A673 (cell line): ENCODE results near the gene MLST8. TPM values are rescaled to one million over a fixed set of nuclear protein-coding genes. Genes with fewer than 3 reads are reported as not detected.

Source experiments
- BruUV-seq: library from RNA; stranded (reverse); fragments of 400-500 nt; replicated peaks from 2 replicates; lab custom pipeline; 2021; lab: Mats Ljungman, UMichigan
- CTCF ChIA-PET: fragments of 300-600 bp; sonication (Branson Sonifier 250); formaldehyde crosslinking; loops from one replicate; lab custom pipeline; 2022; ENCODE audit warnings: antibody characterized with exemption; lab: Charles Lee
- POLR2A ChIA-PET: fragments of 300-600 bp; sonication (Branson Sonifier 250); formaldehyde crosslinking; loops from one replicate; lab custom pipeline; 2022; ENCODE audit warnings: antibody characterized with exemption; ENCODE audit not compliant: low non-redundant PET; lab: Charles Lee
- DNase-seq: peaks from one replicate; pipeline ENCODE4 v3.0.0-alpha.2; 2015; ENCODE audit warnings: low spot score
- H3K27ac ChIP-seq: fragments of 200-600 bp; sonication (generic); 2 replicates; pipeline ENCODE4 v1.5.1; 2016; ENCODE audit warnings: mixed run types, low read depth, mild to moderate bottlenecking, mixed read lengths, antibody characterized with exemption, low read length; ENCODE audit not compliant: poor library complexity, severe bottlenecking
- H3K27me3 ChIP-seq: fragments of 200-600 bp; sonication (generic); replicated peaks from 2 replicates; pipeline ENCODE4 v1.6.1; 2017; ENCODE audit warnings: mixed run types, low read depth, mild to moderate bottlenecking, mixed read lengths, antibody characterized with exemption, low read length; ENCODE audit not compliant: insufficient read depth, poor library complexity
- H3K36me3 ChIP-seq: fragments of 200-600 bp; sonication (generic); 2 replicates; pipeline ENCODE4 v1.6.1; 2016; ENCODE audit warnings: mixed run types, mild to moderate bottlenecking, mixed read lengths, antibody characterized with exemption, low read length; ENCODE audit not compliant: insufficient read depth, poor library complexity, severe bottlenecking
- H3K4me1 ChIP-seq: fragments of 200-600 bp; sonication (generic); 2 replicates; pipeline ENCODE4 v1.6.1; 2017; ENCODE audit warnings: mixed run types, mild to moderate bottlenecking, mixed read lengths, antibody characterized with exemption, low read length; ENCODE audit not compliant: insufficient read depth, poor library complexity, severe bottlenecking
- H3K4me3 ChIP-seq: fragments of 200-600 bp; sonication (generic); 2 replicates; pipeline ENCODE4 v1.5.1; 2016; ENCODE audit warnings: low read depth, mixed run types, mild to moderate bottlenecking, mixed read lengths, low read length; ENCODE audit not compliant: poor library complexity, severe bottlenecking
- H3K9me3 ChIP-seq: fragments of 200-600 bp; sonication (generic); 2 replicates; pipeline ENCODE4 v1.6.1; 2016; ENCODE audit warnings: mixed run types, low read depth, mild to moderate bottlenecking, mixed read lengths, antibody characterized with exemption, low read length; ENCODE audit not compliant: poor library complexity, severe bottlenecking
- EZH2 ChIP-seq: fragments of 200-600 bp; sonication (generic); IDR thresholded peaks from 2 replicates; pipeline ENCODE4 v1.6.1; 2017; ENCODE audit warnings: borderline replicate concordance, low read depth, mild to moderate bottlenecking, mixed read lengths, antibody characterized with exemption, low read length; ENCODE audit not compliant: poor library complexity, severe bottlenecking
- intact Hi-C: fragments of 100-400 bp; cut with micrococcal nuclease; formaldehyde crosslinking; loops from one replicate; pipeline ENCODE4 v1.10.0; 2022; ENCODE audit not compliant: unreplicated experiment
- total RNA-seq: library from RNA; stranded (reverse); gene quantifications from 2 replicates; pipeline ENCODE4 v1.2.3, GENCODE V29; 2021
- TF ChIP-seq, protein P1 (sequence below): fragments of 300-800, 200-600 bp; sonication (generic); conservative IDR thresholded peaks from 2 replicates; pipeline ENCODE4 v1.5.1; 2017; ENCODE audit warnings: low read depth, mild to moderate bottlenecking, antibody characterized with exemption, low read length, moderate library complexity, mixed read lengths

The MLST8 gene
- total RNA-seq, 1 experiment from 2014 or later = 58.3 TPM

DNA sequence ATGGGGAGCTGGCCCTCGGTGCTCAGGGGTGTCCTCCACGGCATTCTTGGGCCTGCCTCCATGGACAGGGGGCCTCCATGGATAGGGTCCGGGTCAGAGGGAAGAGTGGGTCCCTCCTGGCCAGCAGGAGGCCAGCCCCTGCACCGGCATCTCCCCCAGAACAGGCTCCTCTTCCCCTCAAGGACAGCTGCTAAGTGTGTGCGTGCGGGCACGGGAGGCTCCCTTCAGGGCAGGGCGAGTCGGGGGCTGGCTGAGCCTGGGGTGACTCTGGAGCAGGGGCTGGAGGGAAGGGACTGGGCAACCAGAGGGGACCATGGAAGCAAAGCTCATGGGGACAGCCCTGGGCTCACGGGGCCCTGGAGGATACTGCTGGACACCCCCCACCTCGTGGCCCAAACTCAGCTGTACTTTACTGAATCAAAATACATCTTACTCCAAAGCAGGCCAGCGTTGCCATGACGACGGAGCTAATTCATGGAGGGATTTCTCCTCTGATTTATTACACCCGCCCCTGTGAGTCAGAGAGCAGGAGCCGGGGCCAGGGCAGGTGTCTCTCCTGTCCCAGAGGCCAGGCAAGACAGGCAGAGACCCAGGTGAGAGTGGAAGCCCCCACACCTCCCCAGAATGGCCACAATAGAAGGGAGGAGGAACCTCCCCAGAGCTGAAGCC lies 11.0 kb upstream of the MLST8 start:
- POLR2A ChIA-PET = interaction anchor here (0.5 kb wide), 2 partner anchors 47 to 318 kb away, joined by 4 read pairs; no protein-coding TSS in a partner anchor
- intact Hi-C loops = no loop called here
- Histone ChIP-seq H3K36me3 (no peaks in the 10 kb centered on the region), H3K4me1 (peaks cover 7% of the 10 kb centered on the region), H3K27me3 (peaks cover 26% of the 10 kb centered on the region), H3K4me3 (no peak overlapping the region), H3K9me3 (no peaks in the 10 kb centered on the region), H3K27ac (no peak overlapping the region)
- TF ChIP-seq, protein P1, sequence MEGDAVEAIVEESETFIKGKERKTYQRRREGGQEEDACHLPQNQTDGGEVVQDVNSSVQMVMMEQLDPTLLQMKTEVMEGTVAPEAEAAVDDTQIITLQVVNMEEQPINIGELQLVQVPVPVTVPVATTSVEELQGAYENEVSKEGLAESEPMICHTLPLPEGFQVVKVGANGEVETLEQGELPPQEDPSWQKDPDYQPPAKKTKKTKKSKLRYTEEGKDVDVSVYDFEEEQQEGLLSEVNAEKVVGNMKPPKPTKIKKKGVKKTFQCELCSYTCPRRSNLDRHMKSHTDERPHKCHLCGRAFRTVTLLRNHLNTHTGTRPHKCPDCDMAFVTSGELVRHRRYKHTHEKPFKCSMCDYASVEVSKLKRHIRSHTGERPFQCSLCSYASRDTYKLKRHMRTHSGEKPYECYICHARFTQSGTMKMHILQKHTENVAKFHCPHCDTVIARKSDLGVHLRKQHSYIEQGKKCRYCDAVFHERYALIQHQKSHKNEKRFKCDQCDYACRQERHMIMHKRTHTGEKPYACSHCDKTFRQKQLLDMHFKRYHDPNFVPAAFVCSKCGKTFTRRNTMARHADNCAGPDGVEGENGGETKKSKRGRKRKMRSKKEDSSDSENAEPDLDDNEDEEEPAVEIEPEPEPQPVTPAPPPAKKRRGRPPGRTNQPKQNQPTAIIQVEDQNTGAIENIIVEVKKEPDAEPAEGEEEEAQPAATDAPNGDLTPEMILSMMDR = no peak
- no peak for TF ChIP-seq EZH2
- CTCF ChIA-PET = interaction anchor here (1.1 kb wide), 1 partner anchor 12 kb away, joined by 3 read pairs; no protein-coding TSS in a partner anchor
- no TSS peak for BruUV-seq
- DNase-seq = peak; percentile 71

DNA sequence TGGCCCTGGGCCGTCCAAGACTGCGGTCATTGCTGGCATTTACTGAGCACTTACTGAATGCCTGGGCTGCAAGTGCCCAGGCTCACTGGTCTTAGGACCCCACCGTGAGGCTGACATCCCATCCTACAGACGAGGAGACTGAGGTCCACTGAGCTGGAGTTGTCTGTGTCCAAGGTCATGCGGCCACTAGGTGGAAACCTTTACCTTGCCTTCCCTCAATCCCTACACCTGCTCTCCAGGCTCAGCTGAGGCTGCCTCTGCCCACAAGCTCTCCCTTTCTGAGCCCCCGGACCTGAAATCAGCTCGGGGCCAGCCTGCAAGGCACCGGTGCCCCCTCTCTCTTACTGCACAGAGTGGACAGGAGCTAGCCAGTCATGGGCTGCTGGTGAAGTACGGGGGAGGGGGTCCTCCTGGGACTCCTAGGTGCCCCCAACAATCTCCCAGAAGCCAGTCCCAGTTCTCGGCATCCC lies 10.4 kb upstream of the MLST8 start:
- H3K36me3 ChIP-seq = no peaks in the 10 kb centered on the region
- no peak overlapping the region for H3K4me3 ChIP-seq
- H3K4me1 ChIP-seq = peaks cover 7% of the 10 kb centered on the region

DNA sequence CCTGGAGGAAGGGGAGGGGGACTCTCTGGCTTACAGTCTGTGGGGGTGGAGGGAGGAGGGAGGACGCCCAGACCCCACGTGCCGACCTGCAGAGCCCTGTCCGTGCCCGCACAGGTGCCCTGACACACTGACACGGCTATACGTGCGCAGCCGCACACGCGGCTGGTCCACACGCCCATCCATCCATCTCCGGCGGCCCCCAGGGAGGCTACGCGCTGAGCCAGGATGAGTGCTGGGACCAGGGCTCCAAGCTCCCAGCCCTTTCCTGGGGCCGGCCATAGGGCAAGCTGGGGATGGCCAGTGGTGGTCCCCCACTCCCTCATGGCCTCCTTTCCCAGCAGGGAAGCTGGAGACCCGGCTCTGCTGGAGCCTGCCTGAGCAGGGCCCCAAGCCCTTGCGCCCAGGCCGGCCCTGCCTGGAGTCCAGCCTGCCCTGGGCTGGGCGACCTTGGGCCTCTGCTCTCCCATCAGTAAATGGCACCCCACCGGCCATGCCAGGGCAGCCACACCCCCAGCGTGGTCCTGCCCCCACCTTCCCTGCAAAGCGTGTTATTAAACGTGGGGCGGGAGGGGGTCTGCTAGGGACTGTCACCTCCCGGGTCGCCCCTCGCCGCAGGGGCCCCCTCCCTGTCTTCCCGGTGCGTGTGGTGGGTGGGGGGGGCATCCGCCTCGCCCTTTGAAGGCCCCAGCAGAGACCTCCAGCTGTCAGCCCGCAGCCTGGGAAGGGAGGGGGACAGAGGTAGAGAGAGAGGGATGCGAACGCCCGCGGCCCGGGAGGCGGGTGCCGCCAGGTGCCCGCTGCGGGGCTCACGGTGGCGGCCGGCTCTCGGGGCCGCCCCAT lies 9.7 kb upstream of the MLST8 start:
- no peaks in the 10 kb centered on the region for H3K36me3 ChIP-seq
- H3K4me1 ChIP-seq = peaks cover 7% of the 10 kb centered on the region
- ChIA-PET POLR2A (no interaction called here), CTCF (interaction anchor here (0.6 kb wide), 1 partner anchor 169 kb away, joined by 3 read pairs; the partner anchor contains the start of gene NHERF2)
- no TSS peak for BruUV-seq
- TF ChIP-seq, protein P1 = no peak
- no peak for TF ChIP-seq EZH2
- DNase-seq = no peak
- H3K27ac ChIP-seq = no peak overlapping the region
- no peaks in the 10 kb centered on the region for H3K9me3 ChIP-seq
- peaks cover 26% of the 10 kb centered on the region for H3K27me3 ChIP-seq
- intact Hi-C loops = no loop called here
- peak overlapping the region; percentile 53 for H3K4me3 ChIP-seq

More for the DNA sequence above, 10.4 kb upstream of the MLST8 start:
- peak; percentile 48 for DNase-seq
- Histone ChIP-seq H3K27ac (no peak overlapping the region), H3K27me3 (peaks cover 26% of the 10 kb centered on the region), H3K9me3 (no peaks in the 10 kb centered on the region)
- TF ChIP-seq EZH2 = no peak
- TF ChIP-seq, protein P1 = peak; percentile 38; the same call in 1 of the 2 replicates
- intact Hi-C loops = no loop called here
- ChIA-PET POLR2A (interaction anchor here (0.5 kb wide), 2 partner anchors 46 to 318 kb away, joined by 4 read pairs; no protein-coding TSS in a partner anchor), CTCF (interaction anchor here (0.6 to 1.1 kb wide), 2 partner anchors 13 to 168 kb away, joined by 3 read pairs; partner anchors contain the start of gene NHERF2)
- no TSS peak for BruUV-seq
